Nephron progenitor cell (in vitro differentiated cells): ENCODE results near the gene LGALS8.
"Not testable (repeated sequence)": the region's sequence is repeated elsewhere in the genome, so short reads cannot be mapped to it uniquely, and the experiment has no call there.

Source experiments
- DNase-seq: peaks from one replicate; pipeline ENCODE4 v3.0.0; 2021
- H3K27ac Mint-ChIP-seq: 2 replicates; pipeline ENCODE4 v1.8.0; 2021; ENCODE audit warnings: mild to moderate bottlenecking, moderate library complexity, mixed read lengths
- H3K27me3 Mint-ChIP-seq: 2 replicates; pipeline ENCODE4 v1.8.0; 2021; ENCODE audit warnings: mild to moderate bottlenecking, low read depth, mixed read lengths; ENCODE audit not compliant: poor library complexity
- H3K36me3 Mint-ChIP-seq: 2 replicates; pipeline ENCODE4 v1.8.0; 2021; ENCODE audit warnings: low read depth, mixed read lengths
- H3K4me1 Mint-ChIP-seq: 2 replicates; pipeline ENCODE4 v1.8.0; 2021; ENCODE audit warnings: mixed read lengths
- H3K4me3 Mint-ChIP-seq: 2 replicates; pipeline ENCODE4 v1.8.0; 2021; ENCODE audit warnings: mild to moderate bottlenecking, moderate library complexity, mixed read lengths
- H3K9me3 Mint-ChIP-seq: 2 replicates; pipeline ENCODE4 v1.8.0; 2021; ENCODE audit warnings: mild to moderate bottlenecking, moderate library complexity, mixed read lengths
- TF ChIP-seq, protein P1 (sequence below): fragments of 200-600 bp; sonication (generic); IDR thresholded peaks from 2 replicates; pipeline ENCODE4 v1.5.0; 2021; ENCODE audit warnings: antibody characterized with exemption

Gene LGALS8

DNA sequence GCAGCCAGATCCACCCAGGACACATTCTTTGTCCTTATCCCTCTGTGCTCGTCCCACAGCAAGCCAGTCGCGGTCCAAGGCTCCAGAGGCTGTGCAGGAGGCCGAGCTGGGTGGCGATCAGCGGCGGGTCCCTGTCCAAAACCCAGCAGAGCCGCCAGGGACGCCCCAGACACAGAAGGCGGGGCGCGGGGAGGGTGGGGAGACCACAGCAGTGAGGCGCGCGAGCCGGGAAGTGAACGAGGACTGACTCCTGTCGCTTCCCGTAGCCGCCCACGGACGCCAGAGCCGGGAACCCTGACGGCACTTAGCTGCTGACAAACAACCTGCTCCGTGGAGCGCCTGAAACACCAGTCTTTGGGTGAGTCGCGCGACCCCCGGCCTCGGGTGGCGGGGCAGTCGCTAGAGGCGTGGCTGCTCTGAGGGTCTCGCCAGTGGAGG is at the start of gene LGALS8:
LGALS8 (plus strand) TSS at position 279 of the 438 bp plus-strand sequence. CDS start 2,089 bp downstream, outside the sequence.
- TF ChIP-seq, protein P1, sequence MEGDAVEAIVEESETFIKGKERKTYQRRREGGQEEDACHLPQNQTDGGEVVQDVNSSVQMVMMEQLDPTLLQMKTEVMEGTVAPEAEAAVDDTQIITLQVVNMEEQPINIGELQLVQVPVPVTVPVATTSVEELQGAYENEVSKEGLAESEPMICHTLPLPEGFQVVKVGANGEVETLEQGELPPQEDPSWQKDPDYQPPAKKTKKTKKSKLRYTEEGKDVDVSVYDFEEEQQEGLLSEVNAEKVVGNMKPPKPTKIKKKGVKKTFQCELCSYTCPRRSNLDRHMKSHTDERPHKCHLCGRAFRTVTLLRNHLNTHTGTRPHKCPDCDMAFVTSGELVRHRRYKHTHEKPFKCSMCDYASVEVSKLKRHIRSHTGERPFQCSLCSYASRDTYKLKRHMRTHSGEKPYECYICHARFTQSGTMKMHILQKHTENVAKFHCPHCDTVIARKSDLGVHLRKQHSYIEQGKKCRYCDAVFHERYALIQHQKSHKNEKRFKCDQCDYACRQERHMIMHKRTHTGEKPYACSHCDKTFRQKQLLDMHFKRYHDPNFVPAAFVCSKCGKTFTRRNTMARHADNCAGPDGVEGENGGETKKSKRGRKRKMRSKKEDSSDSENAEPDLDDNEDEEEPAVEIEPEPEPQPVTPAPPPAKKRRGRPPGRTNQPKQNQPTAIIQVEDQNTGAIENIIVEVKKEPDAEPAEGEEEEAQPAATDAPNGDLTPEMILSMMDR = no peak
- no peaks in the 10 kb centered on the region for H3K27me3 Mint-ChIP-seq
- peaks cover 15% of the 10 kb centered on the region for H3K36me3 Mint-ChIP-seq
- no peaks in the 10 kb centered on the region for H3K9me3 Mint-ChIP-seq
- peak; percentile 75 for DNase-seq
- H3K27ac Mint-ChIP-seq = peak within 1 kb of the TSS; percentile 17
- H3K4me3 Mint-ChIP-seq = peak within 1 kb of the TSS; percentile 89
- H3K4me1 Mint-ChIP-seq = peaks cover 32% of the 10 kb centered on the region

GRCh38 chr1:236476019-236476418 is 47.8 kb upstream of the LGALS8 start:
- Mint-ChIP-seq H3K36me3 (peaks cover 14% of the 10 kb centered on the region), H3K4me3 (no peak overlapping the region), H3K27ac (no peak overlapping the region), H3K9me3 (no peaks in the 10 kb centered on the region), H3K4me1 (peaks cover 32% of the 10 kb centered on the region), H3K27me3 (peaks cover 42% of the 10 kb centered on the region)
- TF ChIP-seq, protein P1 = no peak
- no peak for DNase-seq

DNA sequence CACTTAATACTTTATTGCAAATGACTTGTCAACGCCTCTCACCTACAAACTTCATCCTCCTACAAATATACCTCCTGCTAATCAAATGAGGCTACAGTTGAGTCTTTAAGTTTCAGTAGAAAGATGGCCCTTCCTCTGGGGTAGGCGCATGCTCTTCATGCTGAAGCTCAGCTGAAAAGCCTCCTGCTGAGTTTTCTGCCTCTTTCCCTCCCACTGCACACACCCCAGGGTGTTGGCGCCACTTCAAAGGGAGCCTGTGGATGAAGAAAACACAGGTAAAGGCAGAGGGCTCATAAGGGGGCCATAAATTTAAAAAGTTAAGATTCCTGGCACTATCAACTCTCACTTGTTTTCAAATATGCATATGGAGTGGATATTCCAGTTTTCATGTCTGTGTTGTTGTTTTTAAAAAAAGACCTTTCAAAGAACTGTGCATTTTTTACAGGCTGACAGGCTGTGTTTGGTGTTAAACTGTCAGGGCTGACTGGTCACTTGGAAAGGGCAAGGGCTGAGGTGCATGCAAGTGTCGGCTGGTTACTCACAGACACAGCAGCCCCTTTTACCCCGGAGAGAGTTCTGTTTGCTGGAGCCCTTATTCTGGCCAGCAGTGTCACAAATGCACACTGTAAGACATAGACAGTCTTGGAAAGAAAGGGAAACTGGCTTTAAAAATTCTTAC is 42.9 kb upstream of the LGALS8 start:
- no peaks in the 10 kb centered on the region for H3K9me3 Mint-ChIP-seq
- peak; percentile 33 for DNase-seq
- TF ChIP-seq, protein P1 = no peak
- H3K4me3 Mint-ChIP-seq = no peak overlapping the region
- peaks cover 18% of the 10 kb centered on the region for H3K4me1 Mint-ChIP-seq
- H3K27me3 Mint-ChIP-seq = peaks cover 14% of the 10 kb centered on the region
- H3K27ac Mint-ChIP-seq = peak overlapping the region; percentile 95
- peaks cover 38% of the 10 kb centered on the region for H3K36me3 Mint-ChIP-seq

DNA sequence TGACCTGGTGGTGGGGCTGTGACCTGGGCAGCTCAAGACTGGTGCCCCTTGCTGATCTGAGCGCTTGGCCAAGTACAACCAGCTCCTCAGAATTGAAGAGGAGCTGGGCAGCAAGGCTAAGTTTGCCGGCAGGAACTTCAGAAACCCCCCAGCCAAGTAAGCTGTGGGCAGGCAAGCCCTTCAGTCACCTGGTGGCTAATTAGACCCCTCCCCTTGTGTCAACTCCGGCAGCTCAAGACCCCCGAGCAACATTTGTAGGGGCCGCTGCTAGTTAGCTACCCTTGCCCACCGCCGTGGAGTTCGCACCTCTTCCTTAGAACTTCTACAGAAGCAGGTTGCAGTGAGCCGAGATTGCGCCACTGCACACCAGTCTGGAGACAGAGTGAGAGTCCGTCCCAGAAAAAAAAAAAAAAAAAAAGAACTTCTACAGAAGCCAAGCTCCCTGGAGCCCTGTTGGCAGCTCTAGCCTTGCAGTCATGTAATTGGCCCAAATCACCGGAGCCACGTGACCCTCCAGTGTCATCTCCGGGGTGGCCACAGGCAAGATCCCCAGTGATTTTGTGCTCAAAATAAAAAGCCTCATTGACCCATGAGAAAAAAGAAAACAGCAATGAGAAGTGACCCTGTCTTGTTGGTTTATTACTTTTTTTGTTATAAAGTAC is 39.3 kb upstream of the LGALS8 start:
- no peak overlapping the region for H3K27ac Mint-ChIP-seq
- no peaks in the 10 kb centered on the region for H3K9me3 Mint-ChIP-seq
- H3K4me3 Mint-ChIP-seq = no peak overlapping the region
- no peak for DNase-seq
- peaks cover 29% of the 10 kb centered on the region for H3K4me1 Mint-ChIP-seq
- peaks cover 31% of the 10 kb centered on the region for H3K36me3 Mint-ChIP-seq
- H3K27me3 Mint-ChIP-seq = peaks cover 9% of the 10 kb centered on the region
- TF ChIP-seq, protein P1 = no peak

DNA sequence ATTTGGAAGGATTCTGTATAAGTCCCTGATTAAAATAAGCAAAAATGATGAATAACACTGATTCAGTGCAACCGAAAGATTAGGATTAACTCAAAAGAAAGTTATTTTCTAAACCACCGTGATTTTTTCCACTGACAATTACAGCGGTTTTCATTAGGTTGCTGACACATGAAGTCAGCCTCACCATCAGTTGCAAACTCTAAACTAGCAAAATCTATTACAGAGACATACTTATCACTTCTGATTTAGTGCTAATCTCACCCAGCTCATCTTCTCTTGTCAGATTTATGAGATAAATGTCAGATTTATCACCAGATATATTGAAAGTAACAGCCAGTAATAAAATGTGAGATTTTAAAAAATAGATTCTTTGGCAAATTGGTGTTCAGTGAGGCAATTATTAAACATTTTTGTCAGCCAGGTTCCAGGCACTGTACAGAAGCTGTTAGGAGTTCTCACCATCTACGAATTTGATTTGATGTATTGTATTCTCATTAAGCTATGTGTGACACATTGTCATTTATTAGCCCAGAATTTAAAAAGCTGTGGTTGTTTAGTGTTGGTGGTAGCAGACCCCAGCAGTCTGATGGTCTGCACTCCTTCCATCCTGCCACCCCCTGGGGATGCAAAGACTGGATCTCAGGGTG is 37.3 kb upstream of the LGALS8 start:
- TF ChIP-seq, protein P1 = no peak

DNA sequence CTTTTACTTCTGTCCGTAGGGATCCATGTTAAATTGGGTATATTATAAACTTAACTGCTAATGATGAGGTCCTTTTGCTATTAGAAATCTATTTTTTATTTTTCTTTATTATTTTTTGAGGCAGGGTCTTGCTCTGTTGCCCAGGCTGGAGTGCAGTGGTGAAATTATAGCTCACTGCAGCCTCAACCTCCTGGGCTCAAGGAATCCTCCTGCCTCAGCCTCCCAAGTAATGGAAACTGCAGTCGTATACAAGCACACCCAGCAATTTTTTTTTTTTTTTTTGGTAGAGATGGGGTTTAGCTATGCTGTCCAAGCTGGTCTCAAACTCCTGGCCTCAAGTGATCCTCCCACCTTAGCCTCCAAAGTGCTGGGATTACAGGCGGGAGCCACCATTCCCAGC is 34.6 kb upstream of the LGALS8 start:
- not testable (repeated sequence) for H3K27ac Mint-ChIP-seq, H3K9me3 Mint-ChIP-seq, H3K27me3 Mint-ChIP-seq, H3K4me3 Mint-ChIP-seq, H3K36me3 Mint-ChIP-seq, DNase-seq
- peaks cover 40% of the 10 kb centered on the region for H3K4me1 Mint-ChIP-seq

More for the DNA sequence above, 37.3 kb upstream of the LGALS8 start:
- Mint-ChIP-seq H3K4me3 (no peak overlapping the region), H3K36me3 (peaks cover 31% of the 10 kb centered on the region), H3K27me3 (peaks cover 6% of the 10 kb centered on the region), H3K27ac (peak overlapping the region; percentile 32), H3K4me1 (peaks cover 21% of the 10 kb centered on the region), H3K9me3 (no peaks in the 10 kb centered on the region)
- DNase-seq = no peak
